HG03520 (cell line): Measurements from ENCODE around the gene CAMTA1.

Experiments used
- ATAC-seq: cut with Tn5 transposase; IDR thresholded peaks from one replicate; pipeline ENCODE4 v1.9.1; 2021; ENCODE audit warnings: mild to moderate bottlenecking, moderate library complexity; ENCODE audit not compliant: unreplicated experiment

The CAMTA1 gene

DNA sequence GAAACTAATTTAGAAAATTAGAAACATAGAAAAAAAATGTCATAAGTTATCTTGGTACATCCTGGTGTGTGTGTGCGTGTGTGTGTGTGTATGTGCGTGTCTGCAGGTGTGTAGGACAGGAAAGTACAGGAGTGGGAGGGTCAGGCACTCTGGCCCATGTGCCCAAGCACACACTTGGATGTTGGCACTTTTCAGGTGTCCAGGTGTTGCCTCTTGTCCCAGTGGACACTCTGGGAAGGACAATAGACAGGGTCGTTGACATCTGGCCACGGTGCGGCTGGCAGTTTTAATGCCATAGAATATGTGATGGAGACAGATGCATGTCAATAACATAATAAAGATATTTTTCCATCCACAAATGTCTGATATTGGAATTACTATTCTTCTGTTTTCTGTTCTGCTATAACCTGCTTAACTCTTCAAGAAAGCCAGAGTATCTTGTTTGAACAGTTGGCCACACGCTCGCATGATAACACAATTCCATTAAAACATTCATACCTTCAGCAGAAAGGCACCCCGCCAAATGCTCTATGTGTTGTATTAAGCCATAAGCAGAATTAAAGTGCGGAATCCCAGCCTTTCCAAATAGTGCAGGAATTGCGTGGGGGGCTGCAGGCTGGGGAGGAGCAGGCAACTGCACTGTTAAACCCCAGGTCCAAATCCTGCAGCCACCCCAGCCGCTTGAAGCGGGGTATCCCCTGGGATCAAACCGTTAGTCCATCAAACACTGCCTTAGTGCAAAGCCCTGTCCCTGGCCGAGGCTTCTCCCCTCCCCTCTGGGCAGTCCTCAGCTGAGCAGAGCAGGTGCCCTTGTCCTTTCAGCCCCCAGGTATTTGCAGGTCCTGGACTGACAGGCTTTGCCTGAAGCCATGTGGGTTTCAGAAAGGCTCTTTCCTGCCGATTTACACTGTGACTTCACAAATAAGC, 390.0 kb downstream of the CAMTA1 start:
- no peak for ATAC-seq

DNA sequence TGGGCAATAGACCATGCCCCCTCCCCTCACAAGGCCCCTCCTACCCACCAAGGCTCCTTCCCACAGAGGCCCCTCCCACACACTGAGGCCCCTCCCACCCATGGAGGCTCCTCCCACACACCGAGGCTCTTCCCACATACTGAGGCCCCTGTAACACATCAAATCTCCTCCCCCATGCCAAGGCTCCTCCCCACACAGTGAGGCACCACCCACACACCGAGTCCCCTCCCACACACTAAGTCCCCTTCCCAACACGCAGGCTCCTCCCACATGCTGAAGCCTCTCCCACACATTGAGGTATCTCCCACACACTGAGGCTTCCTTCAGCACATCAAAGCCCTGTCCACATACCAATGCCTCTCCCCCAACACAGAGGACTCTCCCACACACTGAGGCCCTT, 391.8 kb downstream of the CAMTA1 start:
- no peak for ATAC-seq

DNA sequence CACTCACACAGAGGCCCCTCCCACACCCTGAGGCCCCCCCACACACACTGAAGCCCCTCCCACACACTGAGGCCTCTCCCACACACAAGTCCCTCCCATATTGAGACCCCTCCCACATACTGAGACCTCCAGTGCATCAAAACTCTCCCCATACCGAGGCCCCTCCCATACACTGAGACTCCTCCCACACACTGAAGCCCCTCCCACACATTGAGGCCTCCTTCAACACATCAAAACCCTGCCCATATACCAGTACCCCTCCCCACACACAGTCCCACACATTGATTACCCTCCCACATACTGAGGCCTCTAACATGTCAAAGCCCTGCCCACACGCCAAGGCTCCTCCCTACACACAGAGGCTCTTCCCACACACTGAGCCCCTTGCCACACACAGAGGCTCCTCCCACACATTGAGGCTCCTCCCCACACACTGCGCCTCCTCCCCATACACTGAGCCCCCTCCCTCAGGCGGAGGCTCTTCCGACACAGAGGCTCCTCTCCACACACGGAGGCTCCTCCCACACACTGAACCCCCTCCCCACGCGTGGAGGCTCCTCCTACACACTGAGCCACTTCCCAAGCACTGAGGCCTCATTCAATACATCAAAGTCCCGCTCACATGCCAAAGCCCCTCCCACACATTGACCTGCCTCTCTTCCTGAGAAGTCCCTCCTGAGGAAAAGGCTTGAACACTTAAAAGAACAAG, 392.3 kb downstream of the CAMTA1 start:
- ATAC-seq = no peak

DNA sequence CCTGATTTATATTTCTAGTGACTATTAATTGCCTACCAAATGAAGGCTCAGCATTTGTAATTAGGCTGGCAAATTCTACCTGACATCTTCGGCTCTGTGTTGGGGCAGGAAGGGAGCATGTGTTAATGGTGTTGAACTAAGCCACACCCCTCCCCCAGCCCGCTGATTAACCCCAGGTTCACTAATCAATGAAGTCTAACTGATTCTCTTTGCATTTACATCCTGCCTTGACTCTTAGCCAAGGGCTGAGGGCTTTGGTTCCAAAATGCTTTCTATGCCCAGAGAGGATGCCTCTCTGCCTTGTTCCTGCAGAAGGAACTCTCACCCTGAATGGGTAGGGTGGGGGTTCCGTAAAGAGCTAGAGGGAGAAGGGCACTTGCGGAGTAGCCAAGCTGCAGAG, 393.1 kb downstream of the CAMTA1 start:
- ATAC-seq = no peak

DNA sequence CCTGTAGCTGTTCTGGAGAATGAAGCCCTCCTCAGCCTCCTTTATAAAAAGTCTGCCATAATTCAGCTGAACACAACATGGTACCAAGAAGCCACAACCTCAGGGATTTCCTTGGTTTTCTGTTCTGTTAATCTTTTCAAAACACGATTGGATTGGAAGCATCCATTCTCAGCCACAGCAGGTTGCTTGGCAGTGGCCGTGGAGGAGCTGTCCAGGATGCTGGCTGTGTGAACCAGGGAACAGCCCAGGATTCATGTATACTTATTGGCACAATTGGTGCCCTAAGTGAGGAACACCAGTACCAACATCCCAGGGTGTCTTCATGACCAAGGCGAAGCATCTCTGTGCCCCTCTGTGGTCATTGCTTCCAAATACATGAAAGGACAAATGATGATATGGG, 393.5 kb downstream of the CAMTA1 start:
- ATAC-seq = no peak

DNA sequence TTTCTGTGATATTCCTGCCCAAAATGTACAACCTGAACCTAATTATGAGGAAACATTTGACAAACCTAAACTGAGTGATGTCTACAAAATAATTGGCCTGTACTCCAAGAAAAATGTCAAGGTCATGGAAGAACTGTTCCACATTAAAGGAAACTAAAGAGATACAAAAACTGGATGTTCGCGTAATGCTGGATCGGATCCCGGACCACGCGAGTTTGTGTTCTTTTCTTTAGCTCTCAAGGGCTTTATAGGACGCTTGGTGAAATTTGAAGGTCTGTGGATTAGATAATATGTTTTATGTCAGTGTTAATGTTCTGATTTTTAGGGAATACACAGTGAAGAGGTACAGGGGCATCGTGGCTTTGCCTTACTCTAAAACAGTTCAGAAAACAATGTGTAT, 400.5 kb downstream of the CAMTA1 start:
- ATAC-seq = no peak

DNA sequence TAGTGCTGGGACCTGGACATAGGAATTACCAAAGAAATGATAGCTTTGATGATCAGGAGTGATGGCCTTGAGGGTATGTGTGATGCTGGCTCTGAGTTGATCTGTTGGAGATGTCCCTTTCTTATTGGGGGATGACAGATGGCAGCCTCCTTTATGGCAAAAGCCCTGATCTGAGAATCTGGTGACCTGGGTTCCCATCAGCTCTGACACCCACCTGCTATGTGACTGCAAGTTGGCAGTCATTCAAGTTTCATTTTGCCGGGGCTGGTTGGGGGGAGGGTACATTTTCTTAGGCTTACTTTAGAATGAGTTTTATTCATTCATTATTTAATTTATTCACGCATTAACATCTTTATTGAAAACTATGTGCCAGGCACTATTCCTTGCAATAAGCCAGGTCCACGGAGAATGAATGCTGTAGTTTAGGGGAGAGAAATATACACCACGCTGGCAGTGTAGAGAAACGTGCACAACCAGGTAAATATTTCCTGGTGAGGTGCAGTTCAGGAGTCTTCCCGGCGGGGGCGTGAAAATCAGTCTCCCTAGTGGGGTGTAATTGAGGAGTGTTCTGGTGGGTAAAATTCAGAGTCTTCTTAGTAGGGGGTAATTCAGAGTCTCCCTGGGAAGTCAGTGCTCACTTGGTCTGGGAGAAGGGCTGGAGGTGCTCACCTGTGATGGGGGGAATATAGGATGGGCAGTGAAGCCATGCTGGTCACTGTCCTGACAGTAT, 401.3 kb downstream of the CAMTA1 start:
- ATAC-seq = no peak

DNA sequence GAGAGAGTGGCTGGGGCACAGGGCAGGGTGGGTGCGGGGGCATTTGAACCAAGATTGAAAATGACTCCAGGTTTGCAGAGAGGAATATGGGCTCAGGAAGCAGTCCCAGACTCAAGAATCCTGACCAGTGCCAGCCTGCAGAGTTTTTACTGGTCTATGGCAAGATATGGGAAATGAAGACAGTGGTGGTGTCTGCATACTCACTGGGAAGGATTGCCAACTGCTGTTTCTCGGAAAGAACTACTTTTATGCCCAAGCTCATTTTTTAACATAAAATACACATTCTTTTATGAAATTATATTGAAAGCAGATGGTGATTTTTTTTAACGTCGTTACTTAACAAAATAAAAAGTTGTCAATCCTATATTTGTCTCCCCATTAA, 401.8 kb downstream of the CAMTA1 start:
- ATAC-seq = no peak

DNA sequence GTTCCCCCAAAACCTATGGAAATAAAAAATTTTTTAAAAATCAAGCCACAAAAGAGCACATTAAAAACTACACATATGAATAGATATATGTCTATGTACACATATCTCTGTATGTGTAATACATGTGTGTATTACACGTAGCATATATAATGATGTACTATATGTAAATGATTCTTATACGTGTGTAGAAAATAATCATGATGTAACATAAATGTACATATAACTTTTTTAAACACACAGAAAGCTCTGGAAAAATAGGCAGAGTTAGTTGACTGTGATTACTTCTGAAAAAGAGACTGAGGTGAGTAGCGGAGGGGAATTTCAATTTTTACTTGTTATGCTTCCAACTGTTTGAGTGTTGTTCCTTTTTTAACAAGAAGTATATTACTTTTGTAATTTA, 405.0 kb downstream of the CAMTA1 start:
- ATAC-seq = no peak

DNA sequence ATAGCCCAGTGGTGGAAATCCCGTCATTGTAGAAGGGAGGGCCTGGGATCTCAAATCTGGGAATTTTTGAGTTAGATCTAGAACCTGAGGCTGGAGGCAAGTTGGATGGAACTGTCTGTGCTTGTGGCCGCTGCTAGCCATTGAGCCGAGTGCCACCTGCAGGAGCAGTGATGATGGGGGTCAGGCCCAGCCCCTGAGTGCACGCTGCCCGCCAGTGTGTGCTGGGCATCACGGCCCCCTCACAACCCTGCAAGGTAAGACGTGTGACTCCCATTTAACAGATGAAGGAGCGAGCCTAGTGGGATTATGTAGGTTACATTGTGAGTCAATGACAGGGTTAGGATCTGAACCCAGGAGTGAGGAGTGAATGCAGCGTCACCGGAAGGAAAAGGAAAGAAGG, 407.2 kb downstream of the CAMTA1 start:
- no peak for ATAC-seq

DNA sequence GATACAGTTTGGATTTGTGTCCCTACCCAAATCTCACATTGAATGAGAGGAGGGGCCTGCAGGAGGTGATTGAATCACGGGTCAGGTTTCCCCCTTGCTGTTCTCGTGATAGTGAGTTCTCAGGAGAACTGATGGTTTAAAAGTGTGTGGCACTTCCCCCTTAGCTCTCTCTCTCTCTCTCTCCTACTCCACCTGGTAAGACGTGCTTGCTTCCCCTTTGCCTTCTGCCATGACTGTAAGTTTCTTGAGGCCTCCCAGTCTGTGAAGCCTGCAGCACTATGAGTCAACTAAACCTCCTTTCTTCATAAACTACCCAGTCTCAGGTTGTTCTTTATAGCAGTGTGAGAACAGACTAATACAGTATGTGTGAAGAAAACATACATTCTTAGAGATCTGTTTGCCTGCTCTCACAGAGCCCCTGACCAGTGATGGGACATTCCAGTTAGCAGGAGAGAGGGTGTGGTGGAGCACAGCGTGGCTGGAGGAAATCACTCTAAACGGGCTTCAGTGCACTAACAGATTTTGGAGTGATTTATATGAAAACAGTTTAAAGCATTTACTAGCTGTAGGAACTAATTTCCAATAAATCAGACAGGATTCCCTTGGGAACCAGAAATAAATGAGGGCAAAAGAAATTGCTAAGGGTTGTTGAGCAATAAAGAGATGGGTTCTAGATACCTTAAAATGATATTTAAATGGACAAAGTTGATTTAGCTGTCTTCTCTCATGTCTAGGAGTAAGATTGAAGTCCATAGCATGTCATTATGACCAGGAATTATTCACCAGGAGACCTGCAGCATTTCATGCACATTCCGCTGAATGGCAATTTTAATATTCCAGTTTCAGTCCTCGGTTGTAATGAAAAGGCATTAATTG, 411.0 kb downstream of the CAMTA1 start:
- no peak for ATAC-seq

DNA sequence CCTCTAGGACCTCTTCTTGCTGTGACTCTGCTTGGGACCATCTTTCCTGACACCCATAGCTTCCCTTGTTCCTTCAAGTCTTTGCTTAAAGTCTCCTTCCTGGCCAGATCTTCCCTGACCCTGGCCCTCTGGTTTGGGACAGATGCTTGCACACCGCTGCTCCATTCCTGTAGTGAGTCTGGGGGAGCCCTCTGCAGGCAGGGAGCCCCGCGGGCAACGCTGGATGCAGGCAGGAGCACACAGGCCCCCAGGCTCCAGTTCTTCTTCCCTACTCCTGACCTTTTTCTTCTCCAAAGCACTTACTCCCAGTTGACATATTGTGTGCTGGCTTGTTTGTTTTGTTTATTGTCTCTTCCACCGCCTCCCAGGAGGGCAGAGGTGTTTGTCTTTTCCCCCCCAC, 413.4 kb downstream of the CAMTA1 start:
- ATAC-seq = no peak

DNA sequence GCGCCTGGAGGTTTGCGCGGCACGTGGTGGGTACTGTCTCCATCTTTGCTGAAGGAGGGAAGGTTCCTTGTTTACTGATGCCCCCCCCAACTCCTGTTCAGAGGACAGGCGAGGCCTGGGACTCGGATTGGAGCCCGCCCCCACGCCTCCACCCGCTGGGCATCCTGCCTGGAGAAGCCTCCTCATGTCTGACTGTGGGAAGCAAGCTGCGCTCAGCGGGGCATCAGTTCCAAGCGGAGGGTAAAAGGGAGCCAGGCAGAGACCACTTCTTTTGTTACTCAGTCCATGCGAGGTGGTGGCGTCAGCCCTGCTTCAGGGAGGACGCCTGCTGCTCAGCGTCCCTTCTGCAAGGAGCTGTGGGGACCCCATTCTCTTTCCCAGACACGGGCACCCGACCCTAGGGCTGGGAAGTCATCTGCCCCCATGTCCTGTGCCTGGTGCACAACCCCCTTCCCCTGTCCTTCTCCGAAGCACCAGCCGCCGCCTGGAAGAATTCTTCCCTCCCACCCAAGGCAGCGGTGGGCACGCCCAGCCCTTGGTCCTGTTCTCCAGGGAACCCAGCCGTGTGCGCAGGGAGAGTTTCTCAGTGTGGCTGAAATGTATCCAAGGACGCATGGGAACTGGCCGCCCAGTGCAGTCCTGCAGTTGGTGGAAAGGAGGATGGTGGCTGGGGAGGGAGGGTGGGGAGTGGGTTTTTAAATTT, 414.0 kb downstream of the CAMTA1 start:
- ATAC-seq = no peak

DNA sequence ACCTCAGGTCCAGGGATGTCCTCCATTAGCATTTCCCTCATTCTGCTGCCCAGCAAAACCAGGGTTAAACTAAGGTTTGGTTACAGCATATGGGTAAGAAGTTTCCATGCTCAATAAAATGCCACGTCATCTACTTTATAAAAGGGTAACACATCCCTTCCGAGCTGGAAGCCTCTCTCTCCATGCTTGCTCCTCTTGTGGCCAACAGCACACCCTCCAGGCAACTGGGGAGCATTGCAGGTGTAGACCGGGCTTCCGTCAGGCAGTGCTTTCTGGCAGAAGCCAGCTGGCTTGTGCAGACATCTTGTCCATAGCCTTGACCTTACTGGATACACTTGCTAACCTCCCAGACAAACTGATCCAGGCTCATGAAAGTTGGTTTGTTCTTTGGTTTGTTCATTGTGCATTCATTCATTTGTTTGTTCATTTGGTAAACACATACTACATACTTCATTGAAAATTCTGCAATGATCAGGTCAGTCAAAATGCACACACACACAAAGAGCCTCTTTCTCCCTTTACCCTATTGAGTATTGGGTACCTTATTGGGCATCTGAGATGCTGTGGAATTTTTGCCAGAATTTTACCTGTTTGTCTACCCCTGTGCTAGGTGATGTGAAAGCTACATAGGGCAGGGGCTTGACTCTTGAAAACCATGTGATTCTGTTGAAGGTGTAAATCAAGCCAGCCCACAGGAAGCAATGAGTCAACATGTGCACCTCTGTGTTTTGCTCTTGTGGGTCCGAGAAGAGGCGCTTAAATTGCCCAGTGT, 422.8 kb downstream of the CAMTA1 start:
- ATAC-seq = no peak

DNA sequence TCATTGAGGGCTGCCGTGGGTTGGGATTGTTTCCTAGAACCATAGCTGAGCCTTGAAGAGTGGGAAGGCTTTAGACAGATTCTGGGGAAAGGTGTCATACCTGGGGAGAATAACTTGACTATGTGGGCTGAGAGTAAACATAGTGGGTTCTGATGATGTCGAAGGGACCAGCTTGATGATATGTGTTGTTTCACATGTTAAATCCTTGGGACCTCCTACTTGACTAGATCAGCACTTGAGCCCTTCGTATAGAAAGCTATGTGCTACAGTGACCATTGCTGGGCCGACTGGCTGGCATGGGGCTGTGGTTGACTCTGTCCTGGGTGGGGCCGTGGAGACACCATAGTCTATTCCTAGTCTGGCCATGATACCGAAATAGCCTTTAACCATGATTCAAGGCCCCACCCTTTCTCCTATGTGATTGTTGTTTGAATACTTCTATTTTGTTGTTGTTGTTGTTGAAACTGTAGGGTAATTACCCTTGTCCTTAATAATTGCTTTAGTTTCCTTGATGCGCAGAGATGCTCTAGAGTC, 423.5 kb downstream of the CAMTA1 start:
- ATAC-seq = no peak

DNA sequence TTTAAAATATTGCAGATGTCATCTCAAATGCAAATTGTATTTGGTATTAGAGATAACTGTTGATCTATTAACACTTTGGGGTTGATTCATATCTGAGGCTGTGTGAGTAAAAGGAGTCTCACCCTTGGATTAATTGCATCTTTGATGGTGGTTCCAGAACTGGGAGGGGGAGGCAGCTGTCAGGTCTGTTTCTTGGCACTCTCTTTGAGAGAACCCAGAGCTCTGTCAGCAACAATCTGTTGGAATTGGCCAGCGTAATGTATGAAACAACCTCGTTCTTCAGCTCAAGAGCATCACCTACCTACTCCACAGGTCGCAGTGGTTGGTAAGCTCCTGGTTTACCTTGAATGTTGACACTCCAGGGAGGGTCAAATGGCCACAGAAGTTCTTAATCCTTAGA, 424.1 kb downstream of the CAMTA1 start:
- ATAC-seq = no peak

DNA sequence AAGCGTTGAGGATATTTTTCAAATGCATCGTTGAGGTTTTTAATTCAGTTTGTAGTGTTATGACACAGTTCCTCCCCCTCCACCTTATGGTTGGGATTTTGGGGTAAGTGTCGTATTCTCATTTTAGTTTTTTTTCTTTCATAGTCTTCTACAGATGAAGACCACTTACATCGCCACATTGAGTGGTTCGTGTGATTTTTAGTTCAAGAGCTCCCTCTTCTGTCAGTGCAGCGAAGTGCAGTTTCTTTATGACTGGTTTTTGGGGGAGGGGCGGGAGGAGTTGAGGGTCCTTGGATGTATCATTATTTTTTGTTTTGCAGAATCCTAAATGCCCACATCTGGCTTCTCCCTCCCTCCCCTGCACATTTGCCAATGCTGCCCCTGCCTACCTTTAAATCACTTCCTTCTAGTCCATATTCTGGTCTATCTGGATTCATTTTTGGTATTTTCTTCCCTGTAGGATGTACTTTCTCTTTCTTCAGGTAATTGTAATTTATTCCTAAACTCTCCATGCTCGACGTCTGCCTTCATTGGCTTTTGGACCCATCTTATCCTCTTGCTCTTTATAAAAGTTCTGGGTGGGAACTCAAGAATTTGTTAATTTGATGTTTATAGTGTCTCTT, 433.1 kb downstream of the CAMTA1 start:
- no peak for ATAC-seq

DNA sequence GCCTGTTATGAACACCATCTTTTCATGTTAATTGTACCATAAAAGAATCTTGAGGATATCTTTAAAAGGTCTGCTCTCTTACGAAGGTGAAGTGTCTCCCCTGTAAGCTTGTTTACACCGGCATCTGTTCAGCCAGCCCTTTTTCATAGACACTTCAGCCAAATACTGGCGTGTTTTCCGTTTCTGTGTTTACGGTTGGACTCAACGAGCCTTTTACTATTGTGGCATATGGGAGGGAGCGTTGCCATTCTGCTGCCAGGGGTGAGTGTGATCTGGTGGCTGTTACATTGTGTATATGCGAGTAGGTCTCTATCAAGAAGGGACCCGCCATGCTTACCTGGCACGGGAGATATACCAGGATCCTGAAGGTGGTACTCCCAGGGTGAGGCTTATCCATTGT, 433.8 kb downstream of the CAMTA1 start:
- ATAC-seq = no peak

DNA sequence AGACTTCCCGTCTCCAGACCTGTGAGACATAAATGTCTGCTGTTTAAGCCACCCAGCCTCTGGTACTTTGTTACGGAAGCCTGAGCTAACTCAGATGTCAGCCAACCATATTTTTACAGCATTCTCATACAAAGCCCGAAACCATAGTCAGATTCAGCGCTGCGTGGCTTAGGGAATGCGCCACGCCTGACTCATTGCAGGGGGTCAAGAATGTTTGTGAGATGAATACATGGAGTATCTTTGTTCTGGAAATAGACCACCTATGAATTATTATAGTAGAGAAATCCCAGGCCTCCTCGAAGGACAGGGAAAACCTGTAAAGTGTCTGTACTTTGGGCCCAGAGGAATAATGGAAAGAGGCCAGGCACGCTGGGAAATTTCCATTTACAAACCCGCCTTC, 434.8 kb downstream of the CAMTA1 start:
- ATAC-seq = no peak
